Liver (tissue), 3 donors: ENCODE data around the gene MTFR1L.

ENCODE experiments used
- CTCF ChIP-seq: fragments of 150-350 bp; IDR thresholded peaks from 2 replicates; pipeline ENCODE4 v1.5.1; 2017; ENCODE audit warnings: improper control_type of control experiment, low read depth, low read length; ENCODE audit not compliant: missing input control
- EGR1 ChIP-seq, 2 donors: IDR thresholded peaks; 2 replicates each; pipeline ENCODE4 v1.6.1; 2016 to 2018; ENCODE audit warnings: antibody characterized with exemption in 2 of 2, low read depth in 2 of 2
- RAD21 ChIP-seq, 2 donors: IDR thresholded peaks; 2 replicates each; pipeline ENCODE4 v1.6.1; 2016; ENCODE audit warnings: antibody characterized with exemption in 2 of 2, mild to moderate bottlenecking in 2 of 2
- donor health status: healthy.
- donor health status: healthy.

GRCh38 chr1:25804964-25805862, 14.5 kb upstream of the MTFR1L start:
- TF ChIP-seq CTCF (no peak), RAD21 (IDR thresholded peaks at IDR 0.05) (no peak), EGR1 (IDR thresholded peaks at IDR 0.05; ENCODE audit: low read depth in 2 of 2) (no peak)
